SH-SY5Y (cell line): Measurements from ENCODE around the gene RIIAD1.

Experiments
- GATA2 ChIP-seq: IDR thresholded peaks from 2 replicates; pipeline ENCODE4 v1.6.1; 2011; ENCODE audit warnings: mild to moderate bottlenecking, low read depth, low read length
- GATA3 ChIP-seq: IDR thresholded peaks from 2 replicates; pipeline ENCODE4 v1.6.1; 2011; ENCODE audit warnings: low read depth, mild to moderate bottlenecking, low read length, moderate library complexity

GRCh38 chr1:151708891-151709290 is 12.4 kb upstream of the RIIAD1 start:
- no peak for TF ChIP-seq GATA2
- no peak for TF ChIP-seq GATA3
